Left hindlimb (tissue), 1 donor: Measurements from ENCODE around the gene DPP6.
A peak's percentile ranks its signal among the peaks of the same experiment; 100 is the strongest.
"Not testable (repeated sequence)": the region's sequence is repeated elsewhere in the genome, so short reads cannot be mapped to it uniquely, and the experiment has no call there.

ENCODE experiments used
- DNase-seq: peaks from one replicate; pipeline ENCODE4 v3.0.0-alpha.2; 2018

The DPP6 gene

DNA sequence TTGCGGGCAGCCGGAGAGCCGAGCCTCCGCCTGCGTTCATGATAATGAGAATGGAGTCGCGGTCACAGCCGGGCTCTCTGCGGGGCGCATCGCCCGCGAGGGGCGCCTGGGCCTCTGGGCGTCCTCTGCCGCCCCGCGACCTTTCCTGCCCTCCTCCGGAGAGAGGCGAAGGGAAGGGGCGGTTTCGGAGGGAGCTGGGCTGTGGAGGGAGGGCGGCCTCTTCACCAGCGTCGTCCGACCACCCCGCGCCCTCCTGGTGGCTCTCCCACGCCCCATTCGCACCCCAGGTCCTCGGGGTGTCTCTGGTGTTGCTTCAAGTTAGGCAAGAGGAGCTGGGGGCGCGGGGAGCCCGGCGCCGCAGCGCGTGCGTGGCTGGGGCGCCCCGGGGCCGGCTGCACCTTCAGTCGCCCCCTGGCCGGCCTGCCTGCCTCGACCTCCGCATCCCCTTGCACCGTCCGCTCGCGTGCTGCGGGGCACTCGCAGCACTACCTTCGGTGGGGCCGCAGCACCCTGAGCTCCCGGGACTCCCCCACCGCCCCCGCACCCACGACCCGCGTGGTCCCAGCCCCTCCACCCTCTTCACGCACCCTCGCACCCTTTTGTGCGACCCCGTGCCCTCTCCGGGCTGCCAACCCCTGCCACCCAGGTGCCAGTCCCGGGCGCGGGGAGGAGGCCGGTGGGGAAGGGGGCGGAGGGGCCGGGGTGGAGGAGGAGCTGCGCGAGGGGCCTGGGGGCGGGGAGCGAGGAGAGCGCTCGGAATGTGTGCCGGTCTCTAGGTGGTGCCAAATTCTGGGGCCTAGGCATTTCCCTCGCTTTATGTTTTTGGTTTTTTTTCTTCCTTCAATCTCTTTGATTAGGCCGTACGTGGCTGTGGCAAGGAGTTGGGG, at the start of gene DPP6:
Gene DPP6, plus strand, starts transcription at position 756 of the 887 bp plus-strand sequence.
- DNase-seq = not testable (repeated sequence)

DNA sequence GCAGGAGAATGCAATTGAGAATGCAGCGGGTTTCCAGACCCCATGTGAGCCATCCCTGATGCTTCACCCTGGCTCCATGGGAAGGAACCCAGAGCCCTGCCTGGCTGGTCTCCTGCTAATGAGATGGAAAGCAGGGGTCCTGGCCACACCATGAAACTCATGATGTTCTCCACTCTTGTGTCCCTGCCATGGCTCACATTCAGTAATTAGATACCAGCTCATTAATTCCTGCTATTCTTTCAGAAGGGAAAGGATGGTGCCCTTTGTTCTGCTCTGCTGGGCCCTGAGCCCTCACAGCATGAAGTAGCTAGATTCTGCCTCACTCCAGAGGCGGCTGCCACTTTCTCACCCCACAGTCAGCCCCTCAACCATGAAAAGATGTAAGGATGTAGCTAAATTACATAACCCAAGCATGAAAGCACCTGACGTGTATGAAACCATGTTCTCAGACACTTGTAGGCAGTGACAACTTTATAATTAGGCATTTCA, 42.7 kb upstream of the DPP6 start:
- not testable (repeated sequence) for DNase-seq

DNA sequence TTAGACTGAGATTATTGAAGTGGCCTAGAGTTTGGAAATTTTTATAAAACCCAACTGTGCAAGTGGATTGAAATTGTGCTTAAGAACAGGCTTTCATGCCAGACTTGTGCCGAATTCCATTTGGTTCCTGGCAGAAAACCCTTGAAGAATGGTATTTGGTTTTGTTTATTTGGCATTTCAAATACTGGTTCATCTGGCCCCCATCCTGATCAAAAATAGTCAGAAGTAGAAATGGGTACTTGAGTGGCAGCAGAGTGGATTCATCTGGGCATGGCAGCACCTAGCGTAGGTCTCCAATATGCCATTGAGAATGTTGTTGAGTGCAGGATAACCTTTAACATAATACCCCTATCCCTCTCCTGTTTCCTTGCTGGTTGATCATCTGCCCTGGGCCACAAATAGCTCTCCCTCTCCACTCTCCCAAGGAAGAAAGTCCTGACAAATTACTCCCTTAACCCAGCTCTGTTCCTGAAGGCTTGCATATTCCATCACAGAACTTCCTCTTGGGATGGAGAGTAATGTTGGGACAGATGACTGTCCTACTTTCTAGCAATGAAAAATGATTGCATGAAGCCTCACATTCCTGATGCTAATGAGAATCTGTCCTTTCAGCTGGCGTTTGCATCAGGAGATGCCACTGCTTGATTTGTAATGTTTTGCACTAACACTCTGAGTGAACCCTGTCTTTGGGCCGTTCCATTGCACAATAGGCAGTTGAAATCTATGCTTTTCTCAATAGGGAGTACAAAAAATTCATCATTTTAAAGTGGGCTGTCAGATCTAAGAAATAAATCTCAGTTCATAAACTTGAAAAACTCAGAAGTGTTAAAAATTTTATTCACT, 41.3 kb upstream of the DPP6 start:
- DNase-seq = not testable (repeated sequence)

DNA sequence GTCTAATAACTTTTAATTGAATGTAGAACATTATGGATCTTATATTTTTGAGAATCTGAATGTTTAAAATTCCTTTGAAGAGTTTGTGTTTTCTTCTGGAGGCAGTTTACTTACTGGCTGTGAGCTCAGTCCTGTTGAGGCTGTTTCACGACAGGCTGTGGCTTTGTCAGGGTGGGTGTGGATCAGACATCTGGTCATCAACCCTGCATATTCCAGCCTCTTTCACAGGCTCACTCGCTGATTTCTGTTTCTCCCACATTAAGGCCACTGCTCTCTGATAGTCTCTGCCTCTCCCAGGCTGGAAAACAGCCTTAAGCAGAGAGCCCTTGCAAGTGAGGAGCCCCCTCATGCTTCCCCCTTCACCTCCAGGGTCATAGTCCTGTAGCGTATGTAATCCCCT, 39.4 kb upstream of the DPP6 start:
- not testable (repeated sequence) for DNase-seq

DNA sequence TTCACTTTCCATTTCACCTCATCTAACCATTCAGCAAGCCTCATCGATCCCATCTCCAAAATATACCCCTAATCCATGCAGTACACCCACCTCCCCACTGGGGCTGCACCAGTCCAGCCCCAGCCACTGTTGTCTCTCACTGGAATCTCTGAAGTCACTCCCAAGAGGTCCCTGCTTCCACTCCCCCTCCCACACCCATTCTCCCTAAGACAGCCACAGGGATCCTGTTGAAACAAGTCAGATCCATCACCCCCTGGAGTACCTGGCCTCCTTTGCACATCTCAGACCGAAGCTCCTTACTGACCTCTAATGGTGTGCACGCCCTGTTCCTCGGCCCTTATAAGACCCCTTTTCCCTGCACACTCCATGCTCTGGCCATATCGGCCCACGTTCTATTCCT, 36.6 kb upstream of the DPP6 start:
- not testable (repeated sequence) for DNase-seq

DNA sequence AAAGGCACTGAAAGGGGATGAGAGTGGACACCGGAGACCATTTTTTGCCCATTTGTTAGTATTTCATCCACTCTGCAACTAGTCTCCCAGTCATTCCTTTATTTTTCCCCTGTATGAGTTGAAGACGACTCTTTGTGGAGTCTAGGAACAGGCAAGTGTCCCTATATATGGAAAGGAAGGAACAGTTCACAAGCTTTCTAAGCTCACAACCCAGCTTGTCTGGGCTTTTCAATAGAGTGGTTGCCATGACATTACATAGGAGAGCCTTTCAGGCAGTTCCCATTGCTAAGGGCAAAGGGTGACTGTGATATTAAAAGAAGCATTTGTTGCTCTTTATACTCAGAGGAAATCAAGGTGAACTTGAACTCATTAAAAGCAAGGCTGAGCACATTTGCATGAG, 33.8 kb upstream of the DPP6 start:
- DNase-seq = not testable (repeated sequence)

DNA sequence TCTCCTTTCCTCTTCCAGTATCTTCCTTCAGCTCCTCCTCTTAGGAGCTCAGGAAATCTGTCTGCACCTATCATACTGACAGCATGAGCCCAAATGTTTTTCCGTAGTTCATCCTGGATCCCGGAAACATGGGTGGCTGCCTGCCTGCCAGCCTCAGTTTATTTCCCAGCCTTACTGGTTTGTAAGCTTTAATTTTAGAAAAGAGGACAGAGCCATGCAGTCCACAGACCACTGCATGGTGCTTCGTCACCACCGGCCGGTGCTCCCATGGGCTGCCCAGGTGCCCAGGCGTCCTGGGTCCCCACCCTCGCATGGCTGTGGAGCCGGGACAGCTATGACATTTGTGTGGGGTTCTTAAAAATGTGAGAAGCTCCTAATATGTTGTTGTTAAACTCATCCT, 24.4 kb upstream of the DPP6 start:
- DNase-seq = not testable (repeated sequence)

DNA sequence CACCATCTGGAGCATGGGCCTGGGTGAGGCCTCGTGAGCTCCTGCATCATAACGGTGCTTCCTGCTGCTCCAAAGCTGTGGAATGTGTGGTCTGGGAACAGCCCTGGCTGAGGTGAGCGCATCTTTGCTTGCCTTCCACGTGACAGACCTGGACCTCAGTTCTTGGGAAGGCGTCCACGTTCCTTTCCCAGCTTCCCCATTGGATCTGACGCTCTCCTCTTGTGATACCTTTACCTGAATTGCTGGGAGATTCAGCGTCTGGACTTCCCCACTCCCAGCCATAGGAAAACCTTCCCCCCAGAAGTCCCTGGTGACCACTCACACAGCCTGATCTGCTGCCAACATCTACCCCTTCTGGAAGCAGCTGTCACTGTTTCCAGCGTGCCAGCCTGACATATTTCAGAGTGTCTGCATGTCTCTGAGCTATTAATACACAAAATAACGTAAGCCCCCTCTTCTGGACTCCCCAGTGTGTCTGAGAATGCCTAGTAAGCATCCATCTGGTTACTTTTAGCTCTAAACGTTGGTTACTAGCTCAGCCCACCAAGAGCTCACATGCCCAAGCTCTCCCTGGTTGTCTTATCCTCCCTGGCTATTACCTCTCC, 21.6 kb upstream of the DPP6 start:
- peak; percentile 25 for DNase-seq

DNA sequence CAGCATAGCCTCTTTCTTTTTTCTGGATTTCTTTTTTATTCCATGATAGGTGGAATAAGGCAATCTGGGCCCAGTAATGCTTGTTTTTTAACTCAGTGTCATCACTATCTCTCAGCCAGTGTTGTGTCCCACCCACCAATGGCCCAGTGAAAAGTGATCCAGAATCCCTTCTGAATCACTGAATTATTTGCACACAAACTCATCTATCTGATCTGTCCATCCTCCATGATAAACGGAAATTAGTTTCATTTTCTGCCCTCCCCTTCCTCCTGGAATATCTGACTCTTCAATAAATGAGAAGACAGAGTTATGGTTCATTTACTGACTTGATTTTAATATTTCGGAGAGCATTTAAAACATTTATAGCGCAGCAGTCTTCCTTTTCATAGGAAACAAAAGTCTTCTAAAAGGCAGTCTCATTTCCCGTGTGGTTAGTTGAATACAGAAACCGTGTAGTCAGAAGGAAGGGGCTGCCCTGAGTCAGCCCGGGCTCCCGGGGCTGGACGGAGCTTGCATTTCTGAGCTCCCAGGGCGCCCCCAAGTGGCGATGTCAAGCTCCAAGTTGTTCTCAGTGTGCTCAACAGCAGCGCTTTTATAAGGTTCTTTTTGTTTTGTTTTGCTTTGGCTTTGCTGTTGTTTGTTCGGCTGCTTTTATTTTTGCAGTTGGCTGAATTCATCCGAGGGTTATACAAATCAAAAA, 12.6 kb upstream of the DPP6 start:
- not testable (repeated sequence) for DNase-seq

DNA sequence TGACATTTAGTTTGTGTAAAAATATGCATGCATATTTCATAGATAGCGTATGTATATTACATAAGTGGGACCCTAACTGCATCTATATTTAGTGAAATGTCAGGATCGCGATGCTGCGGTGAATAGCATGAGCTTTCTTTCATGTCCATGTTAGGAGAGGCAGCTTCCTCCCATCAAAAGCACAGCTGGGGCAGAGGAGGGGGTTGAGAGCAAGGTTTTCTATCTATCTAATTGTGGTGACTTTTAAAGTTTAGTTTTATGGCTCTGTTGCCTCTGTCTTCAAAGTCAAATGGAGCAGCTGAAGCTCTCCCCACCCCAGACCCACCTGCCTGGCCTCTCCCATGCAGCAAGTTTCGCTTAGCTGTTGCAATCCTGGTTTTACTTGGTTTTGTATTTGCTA, 1.8 kb upstream of the DPP6 start:
- DNase-seq = not testable (repeated sequence)

DNA sequence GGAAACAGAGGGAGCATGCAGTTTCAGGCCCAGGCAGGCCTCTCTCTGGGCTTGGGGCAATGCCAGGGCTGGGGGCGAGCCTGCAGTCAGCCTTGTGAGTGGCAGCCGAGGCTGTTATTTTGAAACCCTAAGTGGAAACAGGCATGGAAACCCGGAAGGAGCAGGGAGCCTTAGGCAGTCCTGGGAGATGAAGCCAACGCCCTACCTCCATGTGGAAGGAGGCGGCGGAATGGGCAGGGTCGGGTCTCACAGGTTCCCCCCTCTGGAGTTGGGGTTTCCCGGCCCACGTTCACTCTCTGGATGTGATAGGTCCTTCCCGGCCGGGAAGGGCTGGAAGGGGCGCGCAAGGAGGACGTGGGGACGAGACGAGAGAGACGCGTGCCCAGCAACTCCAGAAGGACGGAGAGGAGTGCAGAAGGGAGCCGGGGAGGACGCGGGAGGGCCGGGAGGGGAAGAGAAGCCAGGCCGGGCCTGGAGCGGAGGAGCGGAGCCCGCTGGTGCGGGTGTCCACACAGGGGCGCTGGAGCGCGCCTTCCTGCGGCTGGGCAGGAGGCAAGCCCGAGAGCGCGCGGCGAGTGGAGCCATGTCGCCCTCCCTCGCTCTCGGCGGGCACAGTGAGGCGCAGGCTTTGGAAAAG, 1.1 kb upstream of the DPP6 start:
- not testable (repeated sequence) for DNase-seq

DNA sequence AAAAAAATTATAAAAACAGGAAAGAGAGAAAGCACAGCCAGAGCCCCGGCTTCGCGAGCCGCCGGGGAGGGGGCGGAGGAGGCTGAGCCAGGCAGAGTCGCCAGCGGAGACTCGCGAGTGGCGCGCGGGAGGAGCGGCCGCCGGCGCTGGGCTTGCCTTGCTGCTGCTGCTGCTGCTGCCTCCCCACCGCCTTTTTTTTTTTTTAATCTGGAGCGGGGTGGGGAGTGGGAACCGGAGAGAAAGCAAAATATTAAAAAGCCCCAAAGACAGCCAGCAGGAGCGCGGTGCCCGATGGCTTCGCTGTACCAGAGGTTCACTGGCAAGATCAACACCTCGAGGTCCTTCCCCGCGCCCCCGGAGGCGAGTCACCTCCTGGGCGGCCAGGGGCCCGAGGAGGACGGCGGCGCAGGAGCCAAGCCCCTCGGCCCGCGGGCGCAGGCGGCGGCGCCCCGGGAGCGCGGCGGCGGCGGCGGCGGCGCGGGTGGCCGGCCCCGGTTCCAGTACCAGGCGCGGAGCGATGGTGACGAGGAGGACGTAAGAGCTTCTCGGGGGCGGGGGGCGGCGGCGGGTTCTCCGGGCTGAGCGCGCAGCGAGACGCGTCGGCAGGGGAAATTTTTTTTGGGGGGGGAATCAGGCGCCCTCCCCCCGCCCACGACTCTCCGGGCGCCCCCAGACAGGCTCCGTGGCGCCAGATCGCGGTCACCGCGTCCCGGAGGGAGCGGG, 493 bp downstream of the DPP6 start:
- DNase-seq = peak; percentile 35

DNA sequence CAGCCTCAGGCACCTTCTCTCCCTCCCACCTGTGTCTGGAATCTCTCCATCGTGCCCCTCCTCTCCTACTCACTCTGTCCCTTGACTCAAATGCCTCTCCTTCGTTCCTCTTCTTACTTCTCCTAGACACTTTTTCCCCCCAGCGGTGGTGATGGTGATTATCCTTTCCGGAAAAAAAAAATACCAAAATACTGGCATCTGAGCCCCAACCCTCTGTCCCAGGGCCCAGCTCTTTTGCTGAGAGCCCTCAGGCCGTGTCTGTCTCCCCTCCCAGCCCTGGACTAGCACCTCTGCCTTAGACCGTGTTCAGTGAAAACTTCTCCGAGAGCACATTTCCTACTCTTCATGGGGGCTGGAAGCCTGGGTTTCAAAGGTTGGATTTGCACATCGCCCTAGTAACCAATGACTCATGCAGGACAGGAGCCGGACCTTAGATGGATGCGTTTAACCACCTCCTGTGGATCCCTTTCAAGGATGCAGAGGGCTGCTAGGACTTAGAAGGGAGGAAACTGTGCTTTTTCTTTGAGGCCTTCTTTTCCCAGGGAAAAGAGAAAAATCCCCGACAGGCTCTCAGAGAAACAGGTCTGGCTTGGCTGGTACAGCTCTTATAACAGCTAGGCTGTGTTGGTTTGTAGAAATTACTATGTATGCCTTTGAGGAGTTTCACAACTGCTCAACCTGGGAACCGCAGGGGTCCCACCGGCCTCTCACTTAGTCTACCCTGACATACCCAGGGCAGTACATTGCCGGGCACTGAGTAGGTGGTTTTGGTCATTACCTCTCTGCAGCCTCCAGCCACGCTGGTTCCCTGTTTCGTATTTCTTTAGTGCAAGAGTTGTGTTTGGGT, 1.5 kb downstream of the DPP6 start:
- not testable (repeated sequence) for DNase-seq

DNA sequence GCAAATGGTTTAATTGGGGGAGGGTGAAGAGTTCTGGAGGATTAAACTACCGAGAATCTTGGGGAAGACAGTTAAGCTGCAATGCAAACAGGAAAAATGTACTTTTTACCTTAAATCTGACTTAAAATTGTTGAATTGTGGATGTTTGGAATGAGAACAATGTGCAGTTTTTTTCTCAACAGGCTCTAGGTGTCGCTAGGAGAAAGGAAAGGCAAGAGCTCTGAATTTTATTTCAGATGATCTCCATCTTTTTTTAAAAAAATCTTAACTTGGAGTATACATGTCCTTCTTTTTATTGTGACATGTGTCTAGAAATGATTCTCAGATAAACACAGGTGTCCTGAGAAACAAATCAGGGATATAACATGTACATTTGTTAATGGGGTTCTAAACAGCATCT, 2.5 kb downstream of the DPP6 start:
- not testable (repeated sequence) for DNase-seq

DNA sequence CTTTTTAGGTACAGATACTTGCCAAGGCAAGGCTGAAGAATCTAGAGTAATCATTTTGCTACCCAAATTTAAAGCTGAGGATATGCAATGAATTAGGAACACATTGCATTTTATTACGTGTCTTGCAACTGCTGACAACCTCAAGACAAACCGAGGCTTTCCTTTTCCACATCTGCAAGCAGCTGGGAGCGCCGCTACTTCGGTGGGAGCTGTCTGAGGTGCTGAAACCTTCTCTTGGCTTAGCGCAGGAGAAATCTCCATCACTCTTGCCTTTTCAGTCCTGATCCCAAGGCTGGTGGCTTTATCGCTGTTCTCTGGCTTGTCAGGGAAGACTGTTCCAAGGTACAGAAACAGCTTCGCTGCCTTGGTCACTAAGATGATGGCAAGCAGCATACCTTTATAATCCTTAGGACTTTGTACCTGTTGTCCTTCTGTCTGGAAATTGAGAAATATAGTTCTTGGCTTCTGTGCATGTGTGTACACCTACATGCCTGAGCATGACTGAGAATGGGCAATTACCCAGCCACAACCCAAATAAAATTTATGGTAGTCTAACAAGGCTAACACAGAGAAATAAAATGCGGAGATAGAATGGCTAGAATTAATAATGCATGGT, 3.4 kb downstream of the DPP6 start:
- DNase-seq = peak; percentile 77

DNA sequence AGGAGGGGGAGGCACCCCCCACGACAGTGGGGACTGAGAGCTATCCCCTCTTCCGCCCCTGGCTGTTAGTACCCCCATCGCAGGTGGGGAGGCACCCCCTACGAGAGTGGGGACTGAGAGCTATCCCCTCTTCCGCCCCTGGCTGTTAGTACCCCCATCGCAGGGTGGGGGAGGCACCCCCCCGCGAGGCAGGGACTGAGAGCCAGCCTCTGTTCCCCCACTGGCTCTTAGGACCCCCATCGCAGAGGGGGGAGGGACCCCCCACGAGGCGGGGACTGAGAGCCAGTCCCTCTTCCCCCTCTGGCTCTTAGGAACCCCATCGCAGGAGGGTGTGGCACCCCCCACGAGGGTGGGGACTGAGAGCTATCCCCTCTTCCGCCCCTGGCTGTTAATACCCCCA, 6.6 kb downstream of the DPP6 start:
- DNase-seq = not testable (repeated sequence)

DNA sequence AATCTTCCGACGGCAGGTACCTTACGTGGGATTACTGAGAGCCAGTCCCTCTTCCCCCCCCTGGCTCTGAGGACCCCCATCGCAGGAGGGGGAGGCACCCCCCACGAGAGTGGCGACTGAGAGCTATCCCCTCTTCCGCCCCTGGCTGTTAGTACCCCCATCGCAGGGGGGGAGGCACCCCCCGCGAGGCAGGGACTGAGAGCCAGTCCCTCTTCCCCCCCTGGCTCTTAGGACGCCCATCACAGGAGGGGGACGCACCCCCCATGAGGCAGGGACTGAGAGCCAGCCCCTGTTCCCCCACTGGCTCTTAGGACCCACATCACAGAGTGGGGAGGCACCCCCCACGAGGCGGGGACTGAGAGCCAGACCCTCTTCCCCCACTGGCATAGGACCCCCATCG, 8.4 kb downstream of the DPP6 start:
- not testable (repeated sequence) for DNase-seq

DNA sequence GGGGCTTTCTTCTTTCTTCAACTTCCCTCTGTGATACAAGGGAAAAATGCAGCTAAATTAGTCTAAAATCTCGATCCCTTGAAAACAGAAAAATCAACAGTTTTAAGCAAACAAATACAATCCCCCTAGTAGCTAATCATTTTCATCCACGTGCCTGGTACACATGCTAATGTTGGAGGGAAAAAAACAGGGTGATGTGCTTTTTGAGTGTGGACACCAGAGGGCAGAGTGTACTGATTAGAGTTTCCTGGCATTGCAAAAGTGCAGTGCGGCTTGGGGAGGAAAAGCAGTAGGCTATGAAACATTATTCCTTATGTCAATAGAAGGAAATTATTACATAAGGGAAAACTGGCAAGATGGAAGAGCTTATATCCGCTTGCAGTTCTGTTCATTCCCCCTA, 19.6 kb downstream of the DPP6 start:
- DNase-seq = not testable (repeated sequence)

DNA sequence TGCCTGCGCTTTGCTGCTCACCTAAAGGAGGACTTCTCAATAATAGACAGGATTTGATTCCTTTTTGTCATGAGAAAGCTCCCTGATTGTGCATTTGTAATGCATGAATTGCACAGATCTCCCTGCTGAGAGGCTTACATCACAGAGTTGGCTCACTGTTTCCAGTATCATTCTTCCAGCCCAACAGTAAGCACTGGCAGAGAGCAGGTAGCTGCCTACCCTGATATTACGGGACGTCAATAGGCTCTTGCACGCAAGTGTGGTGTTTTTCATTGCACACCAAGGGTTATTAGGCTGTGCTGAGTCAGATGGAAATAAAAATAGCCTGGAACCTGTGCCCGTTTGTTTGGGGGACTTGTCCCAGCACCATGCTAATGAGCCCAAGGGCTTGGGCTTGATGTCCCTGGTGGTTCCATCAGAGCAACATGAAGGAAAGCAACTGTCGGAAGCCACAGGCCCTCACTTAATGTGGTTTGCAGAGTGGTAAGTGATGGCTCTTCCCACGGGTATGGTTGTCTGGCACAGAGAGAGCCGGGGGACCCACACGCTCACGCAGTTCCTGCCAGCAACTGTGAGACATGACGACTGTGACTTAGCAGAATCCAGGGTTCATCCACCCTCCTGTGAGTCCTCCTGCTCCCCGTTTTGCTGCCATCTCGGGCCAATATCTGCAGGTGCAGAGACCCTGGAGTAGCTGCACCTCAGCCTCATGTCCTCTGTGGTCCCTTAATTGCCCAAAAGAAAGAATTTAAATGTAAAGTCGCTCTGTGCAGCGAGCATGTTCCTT, 20.4 kb downstream of the DPP6 start:
- DNase-seq = not testable (repeated sequence)
